ENCODE data around the gene WDR43.

GRCh38 chr2:28995765-28996750 lies 101.6 kb downstream of the WDR43 start:
- no peak for TF ChIP-seq POLR2A (IDR thresholded peaks at IDR 0.05)
- TF ChIP-seq CTCF (IDR thresholded peaks at IDR 0.05): no peak

All from thyroid gland (tissue), 4 donors.